Measurements from ENCODE around the gene MALT1. TPM values are rescaled to one million over a fixed set of nuclear protein-coding genes. Genes with fewer than 3 reads are reported as not detected.

The MALT1 gene
- total RNA-seq, 2 experiments from 2014 or later, result 82.3 to 84.5 TPM

DNA sequence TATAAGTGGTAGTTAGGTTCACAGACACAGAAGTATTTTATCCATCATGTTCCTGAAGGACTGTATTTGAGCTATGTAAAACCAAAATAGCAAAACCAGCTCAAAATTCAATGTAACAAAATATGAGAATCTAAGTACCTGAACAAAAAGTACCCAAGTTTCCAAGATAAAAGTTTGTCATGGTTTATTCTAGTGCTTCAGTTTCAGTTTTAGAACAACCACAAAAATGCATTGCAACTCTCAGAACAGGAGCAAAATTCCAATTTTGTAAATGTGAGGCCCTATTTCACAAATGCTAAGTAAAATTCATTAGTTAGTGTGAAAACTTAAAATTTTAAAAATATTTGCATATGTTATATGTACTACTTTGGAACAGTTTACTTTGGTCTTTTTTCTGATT lies 37.4 kb upstream of the MALT1 start:
- no peak overlapping the region for H3K27ac Mint-ChIP-seq
- no peaks in the 10 kb centered on the region for H3K27me3 Mint-ChIP-seq
- H3K4me1 Mint-ChIP-seq (ENCODE audit: low read depth), result peaks cover 43% of the 10 kb centered on the region
- H3K4me3 Mint-ChIP-seq, result no peak overlapping the region
- H3K36me3 Mint-ChIP-seq (ENCODE audit: low read depth), result no peaks in the 10 kb centered on the region
- no peak for DNase-seq
- no peaks in the 10 kb centered on the region for H3K36me3 ChIP-seq (ENCODE audit: insufficient read depth, low read length)
- POLR2A ChIA-PET, result interaction anchor here (1.4 kb wide), 1 partner anchor 38 kb away, joined by 5 read pairs; the partner anchor contains the start of gene MALT1
- TF ChIP-seq, protein P1, sequence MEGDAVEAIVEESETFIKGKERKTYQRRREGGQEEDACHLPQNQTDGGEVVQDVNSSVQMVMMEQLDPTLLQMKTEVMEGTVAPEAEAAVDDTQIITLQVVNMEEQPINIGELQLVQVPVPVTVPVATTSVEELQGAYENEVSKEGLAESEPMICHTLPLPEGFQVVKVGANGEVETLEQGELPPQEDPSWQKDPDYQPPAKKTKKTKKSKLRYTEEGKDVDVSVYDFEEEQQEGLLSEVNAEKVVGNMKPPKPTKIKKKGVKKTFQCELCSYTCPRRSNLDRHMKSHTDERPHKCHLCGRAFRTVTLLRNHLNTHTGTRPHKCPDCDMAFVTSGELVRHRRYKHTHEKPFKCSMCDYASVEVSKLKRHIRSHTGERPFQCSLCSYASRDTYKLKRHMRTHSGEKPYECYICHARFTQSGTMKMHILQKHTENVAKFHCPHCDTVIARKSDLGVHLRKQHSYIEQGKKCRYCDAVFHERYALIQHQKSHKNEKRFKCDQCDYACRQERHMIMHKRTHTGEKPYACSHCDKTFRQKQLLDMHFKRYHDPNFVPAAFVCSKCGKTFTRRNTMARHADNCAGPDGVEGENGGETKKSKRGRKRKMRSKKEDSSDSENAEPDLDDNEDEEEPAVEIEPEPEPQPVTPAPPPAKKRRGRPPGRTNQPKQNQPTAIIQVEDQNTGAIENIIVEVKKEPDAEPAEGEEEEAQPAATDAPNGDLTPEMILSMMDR (IDR thresholded peaks at IDR 0.05), result no peak
- no peaks in the 10 kb centered on the region for H3K9me3 Mint-ChIP-seq
- H3K4me1 ChIP-seq (ENCODE audit: insufficient read depth, low read length), result peaks cover 6% of the 10 kb centered on the region
- intact Hi-C loops (cut with DNase I, micrococcal nuclease), result loop anchor here in 1 of 2 experiments (5.0 kb wide), 1 partner anchor 57 kb away; no protein-coding TSS in a partner anchor
- no peak for ATAC-seq (ENCODE audit: poor library complexity)
- no peaks in the 10 kb centered on the region for H3K27me3 ChIP-seq (ENCODE audit: control insufficient read depth in 1 of 2, insufficient read depth in 2 of 2, low read length in 2 of 2)
- no peaks in the 10 kb centered on the region for H3K9me3 ChIP-seq (ENCODE audit: control insufficient read depth in 1 of 2, insufficient read depth in 1 of 2, low read length in 2 of 2)
- no peak overlapping the region for H3K27ac ChIP-seq (ENCODE audit: low read depth in 1 of 2, low read length in 2 of 2)
- CTCF ChIA-PET, result no interaction called here
- no peak overlapping the region for H3K4me3 ChIP-seq (ENCODE audit: low read length)

DNA sequence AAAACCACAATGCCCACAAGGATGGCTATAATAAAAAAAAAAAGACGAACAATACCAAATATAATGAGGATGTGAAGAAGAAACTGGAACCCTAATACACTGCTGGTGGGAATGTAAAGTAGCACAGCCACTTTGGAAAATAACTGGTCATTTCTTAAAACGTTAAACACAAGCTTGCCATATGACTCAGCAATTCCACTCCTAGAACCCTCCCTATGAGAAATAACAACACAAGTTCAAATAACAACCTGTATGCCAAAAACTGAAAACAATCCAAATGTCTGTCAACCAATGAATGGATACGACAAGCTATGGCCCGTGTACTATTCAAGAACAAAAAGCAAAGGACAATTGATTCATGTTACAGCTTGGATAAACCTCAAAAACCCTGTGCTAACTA lies 35.4 kb upstream of the MALT1 start:
- Mint-ChIP-seq H3K9me3 (no peaks in the 10 kb centered on the region), H3K4me1 (ENCODE audit: low read depth) (peaks cover 36% of the 10 kb centered on the region), H3K27me3 (no peaks in the 10 kb centered on the region), H3K27ac (no peak overlapping the region), H3K36me3 (ENCODE audit: low read depth) (no peaks in the 10 kb centered on the region), H3K4me3 (no peak overlapping the region)
- intact Hi-C loops (cut with DNase I, micrococcal nuclease), result no loop called here
- Histone ChIP-seq H3K4me1 (ENCODE audit: insufficient read depth, low read length) (no peaks in the 10 kb centered on the region), H3K9me3 (ENCODE audit: control insufficient read depth in 1 of 2, insufficient read depth in 1 of 2, low read length in 2 of 2) (no peaks in the 10 kb centered on the region), H3K27ac (ENCODE audit: low read depth in 1 of 2, low read length in 2 of 2) (no peak overlapping the region), H3K4me3 (ENCODE audit: low read length) (no peak overlapping the region), H3K36me3 (ENCODE audit: insufficient read depth, low read length) (no peaks in the 10 kb centered on the region), H3K27me3 (ENCODE audit: control insufficient read depth in 1 of 2, insufficient read depth in 2 of 2, low read length in 2 of 2) (no peaks in the 10 kb centered on the region)
- ATAC-seq (ENCODE audit: poor library complexity) (no peak), DNase-seq (no peak)
- ChIA-PET POLR2A (interaction anchor here (0.8 to 1.5 kb wide), 3 partner anchors 21 to 35 kb away, joined by 4 to 8 read pairs (median 5); partner anchors contain the start of gene MALT1), CTCF (no interaction called here)
- TF ChIP-seq, protein P1 (IDR thresholded peaks at IDR 0.05), result no peak

DNA sequence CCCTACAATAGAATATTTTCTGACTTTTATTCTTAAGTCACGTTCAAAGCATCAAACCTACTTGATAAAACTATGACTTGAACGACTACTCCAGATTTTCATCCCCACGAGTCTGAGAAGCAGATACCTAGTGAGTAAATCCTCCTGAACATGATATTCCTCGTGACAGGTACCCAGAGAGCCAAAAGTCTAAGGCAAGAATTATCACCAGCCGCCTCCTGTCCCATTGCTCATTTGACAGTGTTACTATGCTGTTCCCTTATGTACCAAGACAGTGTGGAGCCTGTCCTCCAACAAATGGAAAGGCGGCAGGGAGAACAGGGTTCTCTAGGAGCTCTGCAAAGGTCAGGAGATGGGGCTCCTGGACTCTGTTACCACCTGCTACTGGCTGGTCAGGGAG lies 34.1 kb upstream of the MALT1 start:
- Histone ChIP-seq H3K27ac (ENCODE audit: low read depth in 1 of 2, low read length in 2 of 2) (no peak overlapping the region), H3K27me3 (ENCODE audit: control insufficient read depth in 1 of 2, insufficient read depth in 2 of 2, low read length in 2 of 2) (no peaks in the 10 kb centered on the region), H3K4me1 (ENCODE audit: insufficient read depth, low read length) (no peaks in the 10 kb centered on the region), H3K4me3 (ENCODE audit: low read length) (no peak overlapping the region), H3K36me3 (ENCODE audit: insufficient read depth, low read length) (no peaks in the 10 kb centered on the region), H3K9me3 (ENCODE audit: control insufficient read depth in 1 of 2, insufficient read depth in 1 of 2, low read length in 2 of 2) (no peaks in the 10 kb centered on the region)
- H3K4me1 Mint-ChIP-seq (ENCODE audit: low read depth), result peaks cover 36% of the 10 kb centered on the region
- TF ChIP-seq, protein P1 (IDR thresholded peaks at IDR 0.05), result no peak
- no peak for ATAC-seq (ENCODE audit: poor library complexity)
- no peak overlapping the region for H3K27ac Mint-ChIP-seq
- CTCF ChIA-PET, result interaction anchor here (0.5 to 0.7 kb wide), 2 partner anchors 44 to 92 kb away, joined by 3 to 6 read pairs; no protein-coding TSS in a partner anchor
- POLR2A ChIA-PET, result interaction anchor here (1.4 kb wide), 1 partner anchor 34 kb away, joined by 3 read pairs; the partner anchor contains the start of gene MALT1
- no peaks in the 10 kb centered on the region for H3K36me3 Mint-ChIP-seq (ENCODE audit: low read depth)
- no peak overlapping the region for H3K4me3 Mint-ChIP-seq
- intact Hi-C loops (cut with DNase I, micrococcal nuclease), result no loop called here
- no peak for DNase-seq
- H3K27me3 Mint-ChIP-seq, result no peaks in the 10 kb centered on the region
- H3K9me3 Mint-ChIP-seq, result no peaks in the 10 kb centered on the region

Measured in CD4-positive, alpha-beta T cell (primary cell).